A673 (cell line): Measurements from ENCODE around the gene AFAP1. TPM values are rescaled to one million over a fixed set of nuclear protein-coding genes. Genes with fewer than 3 reads are reported as not detected.
A peak's percentile ranks its signal among the peaks of the same experiment; 100 is the strongest.

Source experiments
- BruUV-seq: library from RNA; stranded (reverse); fragments of 400-500 nt; replicated peaks from 2 replicates; lab custom pipeline; 2021; lab: Mats Ljungman, UMichigan
- CTCF ChIA-PET: fragments of 300-600 bp; sonication (Branson Sonifier 250); formaldehyde crosslinking; loops from one replicate; lab custom pipeline; 2022; ENCODE audit warnings: antibody characterized with exemption; lab: Charles Lee
- POLR2A ChIA-PET: fragments of 300-600 bp; sonication (Branson Sonifier 250); formaldehyde crosslinking; loops from one replicate; lab custom pipeline; 2022; ENCODE audit warnings: antibody characterized with exemption; ENCODE audit not compliant: low non-redundant PET; lab: Charles Lee
- DNase-seq: peaks from one replicate; pipeline ENCODE4 v3.0.0-alpha.2; 2015; ENCODE audit warnings: low spot score
- H3K27ac ChIP-seq: fragments of 200-600 bp; sonication (generic); 2 replicates; pipeline ENCODE4 v1.5.1; 2016; ENCODE audit warnings: mixed run types, low read depth, mild to moderate bottlenecking, mixed read lengths, antibody characterized with exemption, low read length; ENCODE audit not compliant: poor library complexity, severe bottlenecking
- H3K27me3 ChIP-seq: fragments of 200-600 bp; sonication (generic); replicated peaks from 2 replicates; pipeline ENCODE4 v1.6.1; 2017; ENCODE audit warnings: mixed run types, low read depth, mild to moderate bottlenecking, mixed read lengths, antibody characterized with exemption, low read length; ENCODE audit not compliant: insufficient read depth, poor library complexity
- H3K36me3 ChIP-seq: fragments of 200-600 bp; sonication (generic); 2 replicates; pipeline ENCODE4 v1.6.1; 2016; ENCODE audit warnings: mixed run types, mild to moderate bottlenecking, mixed read lengths, antibody characterized with exemption, low read length; ENCODE audit not compliant: insufficient read depth, poor library complexity, severe bottlenecking
- H3K4me1 ChIP-seq: fragments of 200-600 bp; sonication (generic); 2 replicates; pipeline ENCODE4 v1.6.1; 2017; ENCODE audit warnings: mixed run types, mild to moderate bottlenecking, mixed read lengths, antibody characterized with exemption, low read length; ENCODE audit not compliant: insufficient read depth, poor library complexity, severe bottlenecking
- H3K4me3 ChIP-seq: fragments of 200-600 bp; sonication (generic); 2 replicates; pipeline ENCODE4 v1.5.1; 2016; ENCODE audit warnings: low read depth, mixed run types, mild to moderate bottlenecking, mixed read lengths, low read length; ENCODE audit not compliant: poor library complexity, severe bottlenecking
- H3K9me3 ChIP-seq: fragments of 200-600 bp; sonication (generic); 2 replicates; pipeline ENCODE4 v1.6.1; 2016; ENCODE audit warnings: mixed run types, low read depth, mild to moderate bottlenecking, mixed read lengths, antibody characterized with exemption, low read length; ENCODE audit not compliant: poor library complexity, severe bottlenecking
- CTCF ChIP-seq: fragments of 300-800, 200-600 bp; sonication (generic); conservative IDR thresholded peaks from 2 replicates; pipeline ENCODE4 v1.5.1; 2017; ENCODE audit warnings: low read depth, mild to moderate bottlenecking, antibody characterized with exemption, low read length, moderate library complexity, mixed read lengths
- EZH2 ChIP-seq: fragments of 200-600 bp; sonication (generic); IDR thresholded peaks from 2 replicates; pipeline ENCODE4 v1.6.1; 2017; ENCODE audit warnings: borderline replicate concordance, low read depth, mild to moderate bottlenecking, mixed read lengths, antibody characterized with exemption, low read length; ENCODE audit not compliant: poor library complexity, severe bottlenecking
- intact Hi-C: fragments of 100-400 bp; cut with micrococcal nuclease; formaldehyde crosslinking; loops from one replicate; pipeline ENCODE4 v1.10.0; 2022; ENCODE audit not compliant: unreplicated experiment
- total RNA-seq: library from RNA; stranded (reverse); gene quantifications from 2 replicates; pipeline ENCODE4 v1.2.3, GENCODE V29; 2021

The AFAP1 gene
- total RNA-seq, 1 experiment from 2014 or later, result 42.6 TPM

- DNase-seq, result no peak
- CTCF ChIA-PET, result no interaction called here
- POLR2A ChIA-PET, result no interaction called here
- H3K27ac ChIP-seq, result no peak overlapping the region
- BruUV-seq, result no TSS peak
- intact Hi-C loops, result no loop called here
- TF ChIP-seq CTCF (no peak), EZH2 (no peak)
- H3K9me3 ChIP-seq, result peaks cover 11% of the 10 kb centered on the region
- no peaks in the 10 kb centered on the region for H3K36me3 ChIP-seq
- no peaks in the 10 kb centered on the region for H3K27me3 ChIP-seq
- H3K4me3 ChIP-seq, result no peak overlapping the region
- H3K4me1 ChIP-seq, result peaks cover 38% of the 10 kb centered on the region
Observed at GRCh38 chr4:7887436-7887835, 52.2 kb downstream of the AFAP1 start.

- no peak overlapping the region for H3K4me3 ChIP-seq
- peak overlapping the region; percentile 32 for H3K27ac ChIP-seq
- intact Hi-C loops, result no loop called here
- no peak for DNase-seq
- peaks cover 11% of the 10 kb centered on the region for H3K9me3 ChIP-seq
- CTCF ChIA-PET, result no interaction called here
- peaks cover 26% of the 10 kb centered on the region for H3K4me1 ChIP-seq
- POLR2A ChIA-PET, result no interaction called here
- no TSS peak for BruUV-seq
- TF ChIP-seq EZH2 (no peak), CTCF (no peak)
- no peaks in the 10 kb centered on the region for H3K27me3 ChIP-seq
- H3K36me3 ChIP-seq, result no peaks in the 10 kb centered on the region
Observed at GRCh38 chr4:7886007-7886973, 53.4 kb downstream of the AFAP1 start.

GRCh38 chr4:7885216-7886006, 54.2 kb downstream of the AFAP1 start:
- intact Hi-C loops, result no loop called here
- POLR2A ChIA-PET, result no interaction called here
- Histone ChIP-seq H3K4me1 (peaks cover 24% of the 10 kb centered on the region), H3K27me3 (no peaks in the 10 kb centered on the region), H3K4me3 (no peak overlapping the region), H3K27ac (no peak overlapping the region), H3K36me3 (no peaks in the 10 kb centered on the region), H3K9me3 (peaks cover 11% of the 10 kb centered on the region)
- TF ChIP-seq EZH2 (no peak), CTCF (no peak)
- CTCF ChIA-PET, result no interaction called here
- BruUV-seq, result no TSS peak
- DNase-seq, result no peak
